Measurements from ENCODE around the gene LBH. TPM values are rescaled to one million over a fixed set of nuclear protein-coding genes. Genes with fewer than 3 reads are reported as not detected.

Gene LBH
- total and polyA plus RNA-seq, 2 donors (not counting 3 experiments of a cell fraction or from before 2014, with no cell fraction given): 5.3 to 5.5 TPM

DNA sequence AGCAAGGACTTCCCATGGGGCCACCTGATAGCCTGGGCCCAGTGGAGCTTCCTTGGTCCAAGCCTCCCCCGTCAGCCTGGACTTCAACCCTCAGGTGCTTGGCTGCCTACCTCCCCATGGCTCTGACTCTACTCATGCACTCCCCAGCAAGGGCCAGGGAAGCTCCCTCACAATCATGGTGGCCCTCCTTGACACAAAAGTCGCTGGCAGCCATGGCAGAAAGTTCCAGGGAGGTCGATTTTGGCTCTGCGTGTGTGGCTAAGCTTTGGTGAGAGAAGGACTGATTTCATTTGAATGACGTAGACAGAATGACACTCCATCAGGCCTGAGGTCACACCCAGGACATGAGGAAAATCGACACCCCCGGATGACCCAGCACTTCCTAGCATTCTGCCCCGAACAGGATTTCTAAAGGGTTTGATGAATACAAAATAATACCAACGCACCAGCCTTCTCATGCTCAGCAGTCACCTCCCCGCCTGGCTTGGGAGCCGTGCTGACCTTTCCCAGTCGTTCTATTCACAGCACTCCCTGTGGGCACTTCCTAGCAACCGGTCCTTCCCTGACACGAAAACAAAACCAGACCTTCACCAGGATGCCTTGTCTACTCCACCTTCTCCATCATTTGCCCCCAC, 52.7 kb downstream of the LBH start:
- TF ChIP-seq, protein P1, sequence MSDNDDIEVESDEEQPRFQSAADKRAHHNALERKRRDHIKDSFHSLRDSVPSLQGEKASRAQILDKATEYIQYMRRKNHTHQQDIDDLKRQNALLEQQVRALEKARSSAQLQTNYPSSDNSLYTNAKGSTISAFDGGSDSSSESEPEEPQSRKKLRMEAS (IDR thresholded peaks at IDR 0.05; ENCODE audit: insufficient read depth, insufficient read length): no peak
- TF ChIP-seq GATA2 (IDR thresholded peaks at IDR 0.05; ENCODE audit: insufficient read depth, insufficient read length, low read depth, low read length): no peak
- no peak for TF ChIP-seq POLR2A (IDR thresholded peaks at IDR 0.05; ENCODE audit: low read depth, low read length)
- TF ChIP-seq FOS (IDR thresholded peaks at IDR 0.05; ENCODE audit: borderline replicate concordance, insufficient read depth, low read length): no peak
- TF ChIP-seq JUN (IDR thresholded peaks at IDR 0.05; ENCODE audit: borderline replicate concordance, insufficient read depth, insufficient read length, low read depth): no peak
- no peak for TF ChIP-seq MYC (IDR thresholded peaks at IDR 0.05; ENCODE audit: low read depth, low read length)
- TF ChIP-seq POLR2AphosphoS5 (IDR thresholded peaks at IDR 0.05; ENCODE audit: insufficient read depth, low read depth, low read length): no peak
- TF ChIP-seq CTCF (IDR thresholded peaks at IDR 0.05; ENCODE audit: extremely low read depth in 1 of 2, insufficient read depth in 1 of 2, low read depth in 1 of 2, low read length in 2 of 2): no peak
- TF ChIP-seq EZH2 (IDR thresholded peaks at IDR 0.05; ENCODE audit: borderline replicate concordance, low read depth, low read length, severe bottlenecking): no peak
- dilution Hi-C loops (cut with MboI; ENCODE audit: extremely low pct_ligation_motif_present, low sequenced_read_pairs): no loop called here
- FAIRE-seq: no peak
- Histone ChIP-seq H3K79me2 (ENCODE audit: control insufficient read depth, insufficient read depth, low read length) (no peaks in the 10 kb centered on the region), H4K20me1 (replicated peaks; ENCODE audit: control insufficient read depth, extremely low read depth, insufficient read depth, low read length) (no peaks in the 10 kb centered on the region), H3K4me2 (ENCODE audit: insufficient read depth, low read length) (no peak overlapping the region), H3K9me1 (replicated peaks; ENCODE audit: control insufficient read depth, extremely low read depth, insufficient read depth, low read length) (no peaks in the 10 kb centered on the region), H3K4me3 (replicated peaks in 1 of 3; ENCODE audit: insufficient read depth in 1 of 3, low read depth in 1 of 3, low read length in 3 of 3) (no peak overlapping the region), H3K4me1 (ENCODE audit: control insufficient read depth, extremely low read depth, insufficient read depth, low read length) (no peaks in the 10 kb centered on the region), H3K27ac (ENCODE audit: insufficient read depth, low read depth, low read length) (no peak overlapping the region), H3K36me3 (ENCODE audit: control insufficient read depth in 2 of 2, extremely low read depth in 1 of 2, insufficient read depth in 2 of 2, low read length in 2 of 2) (no peaks in the 10 kb centered on the region), H2AFZ (ENCODE audit: low read depth, low read length) (no peak overlapping the region), H3K9ac (replicated peaks; ENCODE audit: extremely low read depth, insufficient read depth, low read length) (no peak overlapping the region), H3K27me3 (ENCODE audit: control insufficient read depth in 2 of 2, insufficient read depth in 2 of 2, low read length in 2 of 2) (no peaks in the 10 kb centered on the region), H3K9me3 (replicated peaks; ENCODE audit: control insufficient read depth, insufficient read depth, low read length) (no peaks in the 10 kb centered on the region)
- POLR2A ChIA-PET: no interaction called here
- CTCF ChIA-PET: no interaction called here
- no peak for DNase-seq (ENCODE audit: low read depth, low spot score)
- intact Hi-C loops (cut with micrococcal nuclease): no loop called here
- BruUV-seq (replicated peaks): no TSS peak

Measured in endothelial cell of umbilical vein (primary cell).